Measurements from ENCODE around the gene IHH.

IHH gene

DNA sequence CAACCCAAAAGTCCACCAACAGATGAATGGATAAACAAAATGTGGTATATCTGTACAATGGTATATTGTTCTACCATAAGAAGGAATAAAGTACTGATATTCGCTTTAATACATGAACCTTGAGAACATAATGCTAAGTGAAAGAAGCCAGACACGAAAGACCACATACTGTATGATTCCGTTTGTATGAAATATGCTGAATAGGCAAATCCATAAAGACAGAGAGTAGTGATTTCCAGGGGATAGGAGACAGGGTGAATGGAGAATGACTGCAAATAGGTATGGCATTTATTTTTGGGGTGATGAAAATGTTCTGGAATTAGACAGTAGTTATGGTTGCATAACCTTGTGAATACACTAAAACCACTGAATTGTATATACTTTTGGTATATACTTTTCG is 28.6 kb upstream of the IHH start:
- no peaks in the 10 kb centered on the region for H3F3A ChIP-seq (ENCODE audit: insufficient read depth)
- TF ChIP-seq EZH2phosphoT487 (conservative IDR thresholded peaks at IDR 0.05; ENCODE audit: low read length) = no peak
- TF ChIP-seq, protein P1, sequence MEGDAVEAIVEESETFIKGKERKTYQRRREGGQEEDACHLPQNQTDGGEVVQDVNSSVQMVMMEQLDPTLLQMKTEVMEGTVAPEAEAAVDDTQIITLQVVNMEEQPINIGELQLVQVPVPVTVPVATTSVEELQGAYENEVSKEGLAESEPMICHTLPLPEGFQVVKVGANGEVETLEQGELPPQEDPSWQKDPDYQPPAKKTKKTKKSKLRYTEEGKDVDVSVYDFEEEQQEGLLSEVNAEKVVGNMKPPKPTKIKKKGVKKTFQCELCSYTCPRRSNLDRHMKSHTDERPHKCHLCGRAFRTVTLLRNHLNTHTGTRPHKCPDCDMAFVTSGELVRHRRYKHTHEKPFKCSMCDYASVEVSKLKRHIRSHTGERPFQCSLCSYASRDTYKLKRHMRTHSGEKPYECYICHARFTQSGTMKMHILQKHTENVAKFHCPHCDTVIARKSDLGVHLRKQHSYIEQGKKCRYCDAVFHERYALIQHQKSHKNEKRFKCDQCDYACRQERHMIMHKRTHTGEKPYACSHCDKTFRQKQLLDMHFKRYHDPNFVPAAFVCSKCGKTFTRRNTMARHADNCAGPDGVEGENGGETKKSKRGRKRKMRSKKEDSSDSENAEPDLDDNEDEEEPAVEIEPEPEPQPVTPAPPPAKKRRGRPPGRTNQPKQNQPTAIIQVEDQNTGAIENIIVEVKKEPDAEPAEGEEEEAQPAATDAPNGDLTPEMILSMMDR (IDR thresholded peaks at IDR 0.05; ENCODE audit: insufficient read depth, low read length, poor library complexity, severe bottlenecking) = no peak
- H3K9me3 ChIP-seq (ENCODE audit: insufficient read depth, low read length) = no peaks in the 10 kb centered on the region
- no peaks in the 10 kb centered on the region for H3K36me3 ChIP-seq (ENCODE audit: low read length)
- H3K27ac ChIP-seq (ENCODE audit: low read depth, low read length) = no peak overlapping the region
- H3K79me2 ChIP-seq (ENCODE audit: insufficient read depth, low read length) = no peaks in the 10 kb centered on the region
- H3K9ac ChIP-seq (ENCODE audit: low read length) = no peak overlapping the region
- H3K4me2 ChIP-seq (ENCODE audit: low read depth, low read length, poor library complexity, severe bottlenecking) = no peak overlapping the region
- no peak overlapping the region for H3K4me3 ChIP-seq (ENCODE audit: insufficient read depth, low read length, poor library complexity, severe bottlenecking)
- H2AFZ ChIP-seq (ENCODE audit: low read depth, low read length, severe bottlenecking) = no peak overlapping the region
- H3K27me3 ChIP-seq (ENCODE audit: low read length) = no peaks in the 10 kb centered on the region
- no peaks in the 10 kb centered on the region for H3K9me2 ChIP-seq (replicated peaks; ENCODE audit: insufficient read depth, low read length)
- H4K20me1 ChIP-seq (ENCODE audit: low read depth, low read length) = no peaks in the 10 kb centered on the region

DNA sequence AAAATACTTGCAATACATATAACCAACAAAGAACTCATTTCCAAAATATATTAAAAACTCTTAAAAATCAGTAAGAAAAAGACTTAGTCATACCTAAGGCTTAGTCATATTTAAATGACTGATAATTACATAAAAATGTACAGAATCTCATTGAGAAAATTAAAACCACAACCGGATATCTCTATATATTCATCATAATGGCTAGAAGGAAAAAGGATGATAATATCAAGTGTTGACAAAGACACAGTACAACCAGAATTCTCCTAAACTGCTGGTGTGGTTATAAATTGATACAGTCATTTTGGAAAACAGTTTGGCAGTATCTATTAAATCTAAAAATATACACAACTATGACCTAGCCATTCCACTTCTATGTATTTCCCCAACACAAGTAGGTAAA is 27.1 kb upstream of the IHH start:
- no peak overlapping the region for H3K4me2 ChIP-seq (ENCODE audit: low read depth, low read length, poor library complexity, severe bottlenecking)
- no peaks in the 10 kb centered on the region for H3K9me2 ChIP-seq (replicated peaks; ENCODE audit: insufficient read depth, low read length)

DNA sequence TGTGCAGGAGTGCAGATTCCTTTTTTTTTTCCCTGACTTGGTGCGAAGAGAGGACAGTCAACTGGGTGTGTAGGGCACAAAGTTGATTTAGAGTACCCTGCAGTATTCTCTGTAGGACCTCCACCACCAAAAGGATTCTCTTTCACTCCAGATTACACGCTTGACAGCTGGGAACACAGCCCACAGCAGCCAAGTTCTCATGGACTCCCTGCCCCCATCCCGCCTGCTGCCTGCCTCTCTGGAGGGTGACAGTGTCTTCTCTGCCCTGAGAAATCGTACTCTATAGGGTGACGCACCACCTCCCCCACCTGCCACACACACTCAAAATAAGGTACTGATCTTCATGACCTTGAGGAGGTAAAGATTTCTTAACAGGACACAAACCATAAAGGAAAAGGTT is 26.6 kb upstream of the IHH start:
- Histone ChIP-seq H3K4me2 (ENCODE audit: low read depth, low read length, poor library complexity, severe bottlenecking) (no peak overlapping the region), H3F3A (ENCODE audit: insufficient read depth) (no peaks in the 10 kb centered on the region), H2AFZ (ENCODE audit: low read depth, low read length, severe bottlenecking) (no peak overlapping the region), H3K27ac (ENCODE audit: low read depth, low read length) (no peak overlapping the region), H3K9me2 (replicated peaks; ENCODE audit: insufficient read depth, low read length) (no peaks in the 10 kb centered on the region), H3K79me2 (ENCODE audit: insufficient read depth, low read length) (no peaks in the 10 kb centered on the region), H3K9me3 (ENCODE audit: insufficient read depth, low read length) (no peaks in the 10 kb centered on the region), H3K27me3 (ENCODE audit: low read length) (no peaks in the 10 kb centered on the region), H4K20me1 (ENCODE audit: low read depth, low read length) (no peaks in the 10 kb centered on the region), H3K4me3 (ENCODE audit: insufficient read depth, low read length, poor library complexity, severe bottlenecking) (no peak overlapping the region), H3K9ac (ENCODE audit: low read length) (no peak overlapping the region), H3K36me3 (ENCODE audit: low read length) (no peaks in the 10 kb centered on the region)
- TF ChIP-seq, protein P1 (IDR thresholded peaks at IDR 0.05; ENCODE audit: insufficient read depth, low read length, poor library complexity, severe bottlenecking) = no peak
- TF ChIP-seq EZH2phosphoT487 (conservative IDR thresholded peaks at IDR 0.05; ENCODE audit: low read length) = no peak

More for the DNA sequence above, 27.1 kb upstream of the IHH start:
- Histone ChIP-seq H4K20me1 (ENCODE audit: low read depth, low read length) (no peaks in the 10 kb centered on the region), H3K27ac (ENCODE audit: low read depth, low read length) (no peak overlapping the region), H3K4me3 (ENCODE audit: insufficient read depth, low read length, poor library complexity, severe bottlenecking) (no peak overlapping the region), H3F3A (ENCODE audit: insufficient read depth) (no peaks in the 10 kb centered on the region), H3K9ac (ENCODE audit: low read length) (no peak overlapping the region), H2AFZ (ENCODE audit: low read depth, low read length, severe bottlenecking) (no peak overlapping the region), H3K27me3 (ENCODE audit: low read length) (no peaks in the 10 kb centered on the region), H3K79me2 (ENCODE audit: insufficient read depth, low read length) (no peaks in the 10 kb centered on the region), H3K9me3 (ENCODE audit: insufficient read depth, low read length) (no peaks in the 10 kb centered on the region), H3K36me3 (ENCODE audit: low read length) (no peaks in the 10 kb centered on the region)
- TF ChIP-seq EZH2phosphoT487 (conservative IDR thresholded peaks at IDR 0.05; ENCODE audit: low read length) = no peak
- TF ChIP-seq, protein P1 (IDR thresholded peaks at IDR 0.05; ENCODE audit: insufficient read depth, low read length, poor library complexity, severe bottlenecking) = no peak
